SU-DHL-6 (cell line): ENCODE measurements around the gene ZNF345.

Experiments used
- EZH2phosphoT487 ChIP-seq: fragments of 200-600 bp; sonication (generic), shearing (Covaris generic); conservative IDR thresholded peaks from 2 replicates; pipeline ENCODE4 v1.6.1; 2018; ENCODE audit warnings: mild to moderate bottlenecking, antibody characterized with exemption, low read length, moderate library complexity, mixed read lengths
- TF ChIP-seq, protein P1 (sequence below): fragments of 200-600 bp; sonication (generic); IDR thresholded peaks from one replicate; pipeline ENCODE4 v1.5.1; 2017; ENCODE audit warnings: antibody characterized with exemption, mild to moderate bottlenecking, low read length, moderate library complexity; ENCODE audit not compliant: insufficient read depth, poor library complexity, severe bottlenecking

- TF ChIP-seq, protein P1, sequence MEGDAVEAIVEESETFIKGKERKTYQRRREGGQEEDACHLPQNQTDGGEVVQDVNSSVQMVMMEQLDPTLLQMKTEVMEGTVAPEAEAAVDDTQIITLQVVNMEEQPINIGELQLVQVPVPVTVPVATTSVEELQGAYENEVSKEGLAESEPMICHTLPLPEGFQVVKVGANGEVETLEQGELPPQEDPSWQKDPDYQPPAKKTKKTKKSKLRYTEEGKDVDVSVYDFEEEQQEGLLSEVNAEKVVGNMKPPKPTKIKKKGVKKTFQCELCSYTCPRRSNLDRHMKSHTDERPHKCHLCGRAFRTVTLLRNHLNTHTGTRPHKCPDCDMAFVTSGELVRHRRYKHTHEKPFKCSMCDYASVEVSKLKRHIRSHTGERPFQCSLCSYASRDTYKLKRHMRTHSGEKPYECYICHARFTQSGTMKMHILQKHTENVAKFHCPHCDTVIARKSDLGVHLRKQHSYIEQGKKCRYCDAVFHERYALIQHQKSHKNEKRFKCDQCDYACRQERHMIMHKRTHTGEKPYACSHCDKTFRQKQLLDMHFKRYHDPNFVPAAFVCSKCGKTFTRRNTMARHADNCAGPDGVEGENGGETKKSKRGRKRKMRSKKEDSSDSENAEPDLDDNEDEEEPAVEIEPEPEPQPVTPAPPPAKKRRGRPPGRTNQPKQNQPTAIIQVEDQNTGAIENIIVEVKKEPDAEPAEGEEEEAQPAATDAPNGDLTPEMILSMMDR, result no peak
- no peak for TF ChIP-seq EZH2phosphoT487
Measured at GRCh38 chr19:36833430-36833829, 17.2 kb upstream of the ZNF345 start.
